ENCODE data around the gene SH3RF3.
A peak's percentile ranks its signal among the peaks of the same experiment; 100 is the strongest.
"Not testable (repeated sequence)": the region's sequence is repeated elsewhere in the genome, so short reads cannot be mapped to it uniquely, and the experiment has no call there.

Gene SH3RF3

GRCh38 chr2:109157563-109158105 is 28.6 kb downstream of the SH3RF3 start:
- no peak for DNase-seq (ENCODE audit: low read depth, low spot score)

- DNase-seq (ENCODE audit: low read depth, low spot score): no peak
Observed at GRCh38 chr2:109158237-109158636, 29.2 kb downstream of the SH3RF3 start.

- DNase-seq (ENCODE audit: low read depth, low spot score): no peak
Observed at GRCh38 chr2:109159096-109159495, 30.1 kb downstream of the SH3RF3 start.

GRCh38 chr2:109160714-109161440 is 31.9 kb downstream of the SH3RF3 start:
- no peak for DNase-seq (ENCODE audit: low read depth, low spot score)

GRCh38 chr2:109162367-109162766 is 33.4 kb downstream of the SH3RF3 start:
- not testable (repeated sequence) for DNase-seq (ENCODE audit: low read depth, low spot score)

GRCh38 chr2:109162999-109163398 is 34.0 kb downstream of the SH3RF3 start:
- peak; percentile 89 for DNase-seq (ENCODE audit: low read depth, low spot score)

GRCh38 chr2:109164311-109164710 is 35.3 kb downstream of the SH3RF3 start:
- DNase-seq (ENCODE audit: low read depth, low spot score): no peak

- DNase-seq (ENCODE audit: low read depth, low spot score): peak; percentile 76
Observed at GRCh38 chr2:109164739-109165221, 35.8 kb downstream of the SH3RF3 start.

GRCh38 chr2:109166811-109167210 is 37.8 kb downstream of the SH3RF3 start:
- no peak for DNase-seq (ENCODE audit: low read depth, low spot score)

GRCh38 chr2:109168086-109168485 is 39.1 kb downstream of the SH3RF3 start:
- no peak for DNase-seq (ENCODE audit: low read depth, low spot score)

- DNase-seq (ENCODE audit: low read depth, low spot score): no peak
Observed at GRCh38 chr2:109168716-109169115, 39.7 kb downstream of the SH3RF3 start.

- DNase-seq (ENCODE audit: low read depth, low spot score): no peak
Observed at GRCh38 chr2:109170645-109171044, 41.6 kb downstream of the SH3RF3 start.

- DNase-seq (ENCODE audit: low read depth, low spot score): peak; percentile 92
Observed at GRCh38 chr2:109171444-109172334, 42.7 kb downstream of the SH3RF3 start.

- peak; percentile 42 for DNase-seq (ENCODE audit: low read depth, low spot score)
Observed at GRCh38 chr2:109172556-109173105, 43.6 kb downstream of the SH3RF3 start.

GRCh38 chr2:109173311-109174171 is 44.5 kb downstream of the SH3RF3 start:
- DNase-seq (ENCODE audit: low read depth, low spot score): peak; percentile 97

- DNase-seq (ENCODE audit: low read depth, low spot score): peak; percentile 34
Observed at GRCh38 chr2:109174214-109174613, 45.2 kb downstream of the SH3RF3 start.

GRCh38 chr2:109174626-109175349 is 45.8 kb downstream of the SH3RF3 start:
- no peak for DNase-seq (ENCODE audit: low read depth, low spot score)

- DNase-seq (ENCODE audit: low read depth, low spot score): no peak
Observed at GRCh38 chr2:109175350-109175678, 46.3 kb downstream of the SH3RF3 start.

GRCh38 chr2:109176928-109177327 is 47.9 kb downstream of the SH3RF3 start:
- DNase-seq (ENCODE audit: low read depth, low spot score): no peak

GRCh38 chr2:109177635-109178034 is 48.6 kb downstream of the SH3RF3 start:
- DNase-seq (ENCODE audit: low read depth, low spot score): no peak
